NCI-H128 (cell line): Measurements from ENCODE around the gene CDH1.
A peak's percentile ranks its signal among the peaks of the same experiment; 100 is the strongest.

Source experiments
- DNase-seq: peaks from one replicate; lab custom pipeline; 2025; ENCODE audit not compliant: unreplicated experiment; lab: John Stamatoyannopoulos, UW

Gene CDH1

GRCh38 chr16:68843482-68844210 lies 106.6 kb downstream of the CDH1 start, which contains the start of gene TANGO6:
TANGO6 (plus strand) TSS chr16:68843531; CDS start chr16:68843618, 87 bp downstream.
- DNase-seq, result peak; percentile 41

- DNase-seq, result no peak
Measured at GRCh38 chr16:68844211-68844564, 107.1 kb downstream of the CDH1 start.

- DNase-seq, result no peak
Measured at GRCh38 chr16:68848786-68849185, 111.7 kb downstream of the CDH1 start.

DNA sequence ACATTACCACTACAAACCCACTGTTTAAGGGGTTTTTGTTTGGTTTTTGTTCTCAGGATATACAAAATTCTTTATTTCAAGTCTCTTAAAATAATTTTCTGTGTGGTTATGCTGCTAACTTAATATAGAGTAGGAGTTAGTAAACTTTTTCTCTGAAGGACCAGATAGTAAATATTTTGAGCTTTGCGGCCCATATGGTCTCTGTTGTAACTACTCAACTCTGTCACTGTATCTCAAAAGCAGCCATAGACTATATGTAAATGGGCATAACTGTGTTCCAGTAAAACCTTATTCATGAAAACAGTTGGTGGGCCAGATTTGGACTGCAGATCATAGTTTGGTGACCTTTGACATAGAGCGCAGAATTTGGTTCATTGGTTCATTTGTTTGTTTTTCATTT lies 113.4 kb downstream of the CDH1 start:
- DNase-seq, result no peak

DNA sequence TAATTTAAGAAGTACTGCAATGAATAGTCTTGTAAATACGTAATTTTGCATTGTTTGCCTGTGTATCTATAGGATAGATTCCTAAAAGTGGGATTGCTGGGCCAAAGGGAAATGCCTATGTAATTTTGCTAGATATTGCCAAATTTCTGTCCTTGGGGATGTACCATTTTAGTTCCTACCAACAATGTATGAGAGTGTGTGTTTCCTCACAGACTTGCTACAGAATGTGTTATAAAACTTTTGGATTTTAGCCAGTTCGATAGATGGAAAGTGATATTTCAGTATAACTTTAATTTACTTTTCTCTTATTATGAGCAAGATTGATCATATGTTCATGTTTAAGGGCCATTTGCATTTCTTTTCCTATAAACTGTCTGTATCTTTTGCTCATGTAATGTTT lies 114.5 kb downstream of the CDH1 start:
- no peak for DNase-seq

DNA sequence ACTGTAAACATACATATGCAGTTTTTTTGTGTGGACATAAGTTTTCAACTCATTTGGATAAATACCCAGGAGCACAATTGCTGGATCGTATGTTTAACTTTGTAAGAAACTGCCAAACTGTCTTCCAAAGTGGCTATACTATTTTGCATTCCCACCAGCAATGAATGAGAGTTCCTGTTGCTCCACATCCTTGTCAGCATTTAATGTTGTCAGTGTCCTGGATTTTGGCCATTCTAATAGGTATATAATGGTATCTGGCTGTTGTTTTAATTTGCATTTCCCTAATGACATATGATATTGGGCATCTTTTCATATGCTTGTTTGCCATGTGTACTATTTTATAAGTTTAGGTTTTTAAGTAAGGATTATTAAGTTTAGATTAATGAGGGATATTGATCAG lies 120.4 kb downstream of the CDH1 start:
- DNase-seq, result no peak

GRCh38 chr16:68859828-68860227 lies 122.7 kb downstream of the CDH1 start:
- no peak for DNase-seq

GRCh38 chr16:68860978-68861892 lies 124.1 kb downstream of the CDH1 start:
- DNase-seq, result no peak

DNA sequence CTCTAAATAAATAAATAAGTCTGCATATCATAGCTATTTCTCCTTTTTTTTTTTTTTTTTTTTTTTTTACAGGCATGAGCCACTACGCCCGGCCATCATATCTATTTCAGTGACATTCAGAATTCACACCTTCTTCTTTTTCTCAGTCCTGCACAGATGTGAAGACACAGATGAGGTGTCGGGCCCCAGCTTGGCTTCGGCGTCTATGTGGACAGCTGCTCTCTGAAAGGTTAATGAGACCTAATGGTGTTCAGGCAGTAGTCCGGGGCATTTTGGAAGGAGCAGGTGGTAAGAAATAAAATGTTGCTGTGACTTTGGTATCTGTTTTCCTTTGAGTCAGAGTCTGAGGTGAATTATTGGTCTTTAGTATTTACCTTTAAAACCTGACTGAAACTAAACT lies 129.8 kb downstream of the CDH1 start:
- DNase-seq, result no peak

DNA sequence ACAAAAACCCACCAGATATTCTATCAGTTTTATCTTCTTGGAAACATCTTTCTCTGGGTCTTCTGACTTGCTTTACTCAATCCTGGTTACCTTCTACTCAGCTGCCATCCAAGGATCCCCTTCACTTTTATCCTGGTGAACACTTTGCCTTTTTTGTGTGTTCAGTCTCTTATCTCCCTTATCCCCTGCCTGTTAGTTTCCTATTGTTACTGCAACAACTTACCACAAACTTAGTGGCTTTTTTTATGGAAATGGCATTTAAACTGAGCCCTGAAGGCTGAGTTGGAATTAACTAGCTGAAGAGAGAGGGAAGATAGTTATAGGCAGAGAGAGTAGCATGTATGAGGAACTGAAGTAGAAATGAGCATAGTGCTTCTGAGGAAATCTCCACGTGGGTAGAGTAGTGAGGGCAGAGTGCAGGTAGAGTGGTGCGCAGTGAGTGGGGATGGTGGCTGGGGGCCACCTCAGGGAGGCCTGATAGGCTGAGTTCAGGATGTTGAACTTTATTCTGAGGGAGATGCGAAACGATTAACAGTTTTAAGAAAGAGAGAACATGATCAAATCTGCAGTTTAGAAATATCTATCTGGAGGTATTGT lies 132.5 kb downstream of the CDH1 start:
- DNase-seq, result no peak

DNA sequence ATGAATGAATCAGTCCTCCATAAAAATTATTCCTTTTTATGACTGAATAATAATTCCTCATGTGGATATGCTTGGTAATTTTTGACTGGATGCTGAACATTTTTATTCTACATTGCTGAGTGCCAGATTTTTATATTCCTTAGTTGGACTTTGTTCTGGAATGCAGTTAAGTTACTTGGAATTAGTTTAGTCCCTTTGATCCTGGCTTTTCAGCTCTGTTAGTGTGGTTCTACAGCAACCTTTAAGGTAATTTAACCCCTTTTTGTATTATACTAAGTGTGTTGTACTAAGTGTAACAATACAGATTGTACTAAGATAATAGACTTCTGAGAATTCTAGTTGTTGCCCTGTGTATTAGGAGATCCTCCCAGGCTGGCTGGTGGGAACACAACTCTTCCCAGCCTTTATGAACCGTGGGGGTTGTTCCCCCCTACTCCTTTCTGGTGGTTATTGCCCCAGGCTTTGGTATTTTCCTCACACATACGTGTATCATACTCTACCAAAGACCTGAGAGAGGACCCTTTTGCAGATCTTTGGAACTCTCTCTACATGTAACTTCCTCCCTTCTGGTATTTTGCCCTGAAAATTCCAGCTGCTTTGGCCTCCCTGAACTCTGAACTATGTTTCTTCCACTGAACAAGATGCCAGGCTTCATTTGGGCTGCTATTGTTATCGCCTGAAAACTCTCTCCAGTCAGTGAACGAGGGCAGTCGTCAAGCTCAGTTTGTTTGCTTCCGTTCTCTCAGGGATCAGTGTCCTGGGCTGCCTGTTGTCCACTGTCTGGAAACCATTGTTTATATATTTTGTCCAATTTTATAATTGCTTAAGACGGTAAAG lies 136.8 kb downstream of the CDH1 start:
- DNase-seq, result no peak

- DNase-seq, result no peak
Measured at GRCh38 chr16:68875871-68876270, 138.8 kb downstream of the CDH1 start.

- DNase-seq, result no peak
Measured at GRCh38 chr16:68883685-68884084, 146.6 kb downstream of the CDH1 start.

DNA sequence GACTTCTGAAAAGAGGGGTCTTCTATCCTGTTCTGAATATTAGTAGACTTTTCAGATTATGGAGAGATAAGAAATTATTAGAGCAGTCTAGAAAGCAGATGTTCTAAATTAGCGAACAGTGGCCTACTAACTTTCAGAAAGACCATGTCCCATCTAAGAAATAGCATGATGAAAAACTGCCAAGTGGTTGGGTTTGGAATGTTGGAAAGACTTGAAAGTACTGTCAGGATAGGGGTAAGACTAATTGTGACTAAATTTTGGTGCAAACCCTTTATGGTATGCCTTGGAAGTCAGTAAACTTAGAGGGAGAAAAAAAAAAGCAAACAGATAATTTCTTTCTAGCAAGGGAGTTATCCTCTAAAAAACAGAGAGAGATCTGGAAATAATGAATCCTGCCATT lies 147.3 kb downstream of the CDH1 start:
- no peak for DNase-seq
